T-helper 9 cell (primary cell): ENCODE data around the gene RAC2.

ENCODE experiments used
- DNase-seq: peaks from one replicate; pipeline ENCODE4 v3.0.0-alpha.2; 2020

The RAC2 gene

GRCh38 chr22:37184816-37185541 lies 59.1 kb downstream of the RAC2 start:
- no peak for DNase-seq

GRCh38 chr22:37184380-37184755 lies 59.7 kb downstream of the RAC2 start:
- DNase-seq, result no peak

DNA sequence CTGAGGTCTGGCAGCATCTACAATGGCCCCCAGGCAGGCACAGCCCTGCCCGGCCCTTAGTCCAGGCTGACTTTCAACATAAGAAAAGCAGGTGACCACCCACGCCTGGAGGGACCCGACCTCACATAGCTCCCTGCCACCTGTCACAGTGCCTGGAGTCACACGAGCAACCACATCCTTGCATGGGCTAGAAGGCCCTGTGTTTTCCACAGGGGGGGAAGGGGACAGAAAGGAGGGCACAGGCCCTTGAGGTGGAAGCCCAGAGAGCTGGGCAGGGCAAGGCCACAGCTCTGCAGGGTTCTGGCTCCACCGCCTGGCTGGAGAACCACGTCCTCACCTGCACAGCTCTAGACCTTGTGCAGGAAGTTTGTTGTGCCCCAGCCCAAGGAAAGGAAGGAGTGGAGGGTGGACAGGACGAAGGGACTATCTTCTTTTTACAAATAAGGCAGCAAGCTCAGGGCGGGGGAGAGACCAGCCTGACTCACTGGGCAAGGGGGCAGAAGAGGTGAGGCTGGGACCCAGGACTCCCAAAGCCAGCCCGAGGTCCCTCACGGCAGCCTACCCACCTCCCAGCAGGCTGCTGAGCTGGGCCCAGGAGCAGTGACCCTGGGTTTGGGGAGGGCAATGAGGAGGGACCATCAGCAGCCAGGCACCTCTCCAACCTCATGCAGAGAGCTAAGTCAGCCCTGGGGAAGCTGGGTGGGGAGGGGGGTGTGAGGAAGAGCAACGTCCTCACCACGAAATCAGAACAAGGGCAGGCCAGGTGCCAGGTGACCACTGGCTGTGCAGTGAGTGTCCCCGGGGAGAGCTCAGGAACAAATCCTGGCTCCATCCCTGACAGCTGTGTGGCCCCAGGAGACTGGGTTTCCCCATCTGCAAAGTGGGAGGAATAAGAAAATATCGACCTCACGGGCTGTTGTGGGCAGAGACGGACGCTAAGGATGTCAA lies 60.4 kb downstream of the RAC2 start:
- DNase-seq, result no peak

DNA sequence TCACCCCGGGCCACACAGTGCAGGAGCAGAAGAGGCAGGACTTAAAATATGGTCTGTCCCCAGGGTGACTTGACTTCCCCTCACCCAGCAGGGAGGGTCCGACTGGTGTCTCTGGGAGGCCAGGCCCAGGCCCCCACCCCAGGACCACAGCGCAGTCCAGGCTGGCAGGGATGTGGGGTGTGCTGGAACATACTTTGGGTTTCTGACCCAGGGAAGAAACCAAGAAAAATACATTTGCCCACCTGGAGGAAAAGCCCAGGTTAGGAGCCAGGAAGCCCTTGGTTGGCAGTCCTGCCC lies 61.2 kb downstream of the RAC2 start:
- DNase-seq, result no peak

DNA sequence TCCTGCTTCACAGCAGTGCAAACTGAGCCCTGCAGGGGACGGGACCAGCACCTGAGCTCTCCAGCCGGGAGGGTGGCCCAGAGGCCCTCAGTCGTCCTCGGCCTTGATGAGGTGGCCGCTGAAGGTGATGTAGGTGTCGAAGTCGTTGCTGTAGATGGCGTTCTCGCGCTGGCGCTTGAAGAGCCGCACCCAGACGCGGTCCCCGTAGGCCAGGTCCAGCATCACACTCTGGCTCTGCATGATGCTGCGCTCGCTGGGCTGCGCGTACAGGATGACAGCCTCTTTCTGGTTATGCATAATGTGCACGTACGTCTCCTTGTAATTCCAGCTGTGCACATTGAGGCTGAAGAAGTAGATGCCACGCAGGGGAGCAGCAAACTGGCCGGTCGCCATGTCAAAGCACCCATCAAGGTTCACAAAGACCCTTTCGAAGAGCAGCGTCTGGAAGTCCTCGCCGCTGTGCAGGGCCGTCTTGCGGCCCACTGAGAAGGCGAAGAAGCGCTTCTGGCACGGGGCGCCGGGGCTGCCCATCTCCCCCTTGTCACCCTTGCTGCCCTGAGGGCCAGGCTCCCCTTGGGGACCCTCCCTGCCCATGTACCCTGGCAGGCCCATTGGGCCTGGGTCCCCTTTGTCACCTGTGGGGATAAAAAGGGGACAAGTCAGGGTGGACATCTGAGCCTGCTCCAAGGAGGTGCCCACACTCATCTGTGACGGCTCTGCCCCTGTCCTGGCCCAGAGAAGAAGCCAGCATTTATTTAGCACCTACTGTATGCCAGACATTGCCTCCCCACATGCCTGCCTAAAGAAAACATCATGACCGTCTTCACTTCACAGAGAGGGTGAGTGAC lies 61.7 kb downstream of the RAC2 start:
- no peak for DNase-seq

GRCh38 chr22:37181681-37182080 lies 62.4 kb downstream of the RAC2 start:
- no peak for DNase-seq

- DNase-seq, result no peak
Observed at GRCh38 chr22:37180531-37181231, 63.4 kb downstream of the RAC2 start.

GRCh38 chr22:37179622-37180420 lies 64.2 kb downstream of the RAC2 start:
- no peak for DNase-seq

DNA sequence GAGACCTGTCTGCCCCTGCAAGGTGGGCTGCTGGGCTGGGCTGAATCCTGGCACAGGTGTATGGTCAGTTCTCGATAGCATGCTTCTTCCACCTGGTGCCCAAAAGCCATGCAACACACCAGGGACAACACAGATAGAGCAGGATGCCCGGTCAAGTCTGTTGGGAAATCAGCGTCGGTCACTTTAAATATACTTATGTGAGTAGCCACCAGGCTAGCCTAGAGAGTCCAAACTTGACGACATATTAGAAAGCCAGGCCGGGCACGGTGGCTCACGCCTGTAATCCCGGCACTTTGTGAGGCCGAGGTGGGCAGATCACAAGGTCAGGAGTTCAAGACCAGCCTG lies 65.0 kb downstream of the RAC2 start:
- DNase-seq, result no peak

- DNase-seq, result no peak
Observed at GRCh38 chr22:37178350-37179125, 65.5 kb downstream of the RAC2 start.

DNA sequence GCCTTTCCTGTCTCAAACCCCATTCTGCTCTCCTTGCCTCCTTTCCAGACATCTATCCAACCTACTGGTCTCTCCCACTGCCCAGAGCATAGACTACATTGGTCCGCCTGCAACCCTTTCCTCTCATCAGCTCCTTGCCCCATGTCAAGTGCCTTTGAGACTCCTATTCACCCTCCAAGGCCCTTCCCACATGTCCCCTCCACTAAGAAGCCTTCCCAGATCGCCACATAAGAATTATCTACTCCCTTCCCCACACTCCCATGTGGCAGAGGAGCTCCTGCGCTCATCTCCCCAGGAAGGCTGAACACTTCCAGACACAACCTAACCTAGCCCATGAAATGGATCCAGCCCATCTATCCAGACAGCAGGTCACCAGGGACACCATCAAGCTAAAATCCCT lies 66.3 kb downstream of the RAC2 start:
- DNase-seq, result no peak

DNA sequence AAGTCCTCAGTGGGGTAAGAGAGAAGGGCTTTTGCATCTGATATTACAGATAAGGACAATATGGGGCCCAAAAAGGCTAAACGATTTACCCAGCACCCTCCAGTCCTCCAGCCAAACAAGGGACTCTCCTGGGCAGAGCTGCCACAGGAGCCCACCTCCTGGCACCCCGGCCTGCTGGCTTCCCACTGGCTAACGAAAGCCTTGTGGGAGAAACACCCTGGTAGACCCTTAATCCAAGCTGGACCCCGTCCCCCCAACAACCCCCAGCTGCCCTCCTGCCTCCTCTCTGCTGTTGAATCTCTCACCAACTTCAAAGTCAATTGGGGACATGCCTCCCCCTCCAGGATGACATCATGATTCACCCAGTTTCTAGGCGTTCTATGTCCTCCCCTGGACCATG lies 66.8 kb downstream of the RAC2 start:
- no peak for DNase-seq

- no peak for DNase-seq
Observed at GRCh38 chr22:37176464-37177061, 67.5 kb downstream of the RAC2 start.

DNA sequence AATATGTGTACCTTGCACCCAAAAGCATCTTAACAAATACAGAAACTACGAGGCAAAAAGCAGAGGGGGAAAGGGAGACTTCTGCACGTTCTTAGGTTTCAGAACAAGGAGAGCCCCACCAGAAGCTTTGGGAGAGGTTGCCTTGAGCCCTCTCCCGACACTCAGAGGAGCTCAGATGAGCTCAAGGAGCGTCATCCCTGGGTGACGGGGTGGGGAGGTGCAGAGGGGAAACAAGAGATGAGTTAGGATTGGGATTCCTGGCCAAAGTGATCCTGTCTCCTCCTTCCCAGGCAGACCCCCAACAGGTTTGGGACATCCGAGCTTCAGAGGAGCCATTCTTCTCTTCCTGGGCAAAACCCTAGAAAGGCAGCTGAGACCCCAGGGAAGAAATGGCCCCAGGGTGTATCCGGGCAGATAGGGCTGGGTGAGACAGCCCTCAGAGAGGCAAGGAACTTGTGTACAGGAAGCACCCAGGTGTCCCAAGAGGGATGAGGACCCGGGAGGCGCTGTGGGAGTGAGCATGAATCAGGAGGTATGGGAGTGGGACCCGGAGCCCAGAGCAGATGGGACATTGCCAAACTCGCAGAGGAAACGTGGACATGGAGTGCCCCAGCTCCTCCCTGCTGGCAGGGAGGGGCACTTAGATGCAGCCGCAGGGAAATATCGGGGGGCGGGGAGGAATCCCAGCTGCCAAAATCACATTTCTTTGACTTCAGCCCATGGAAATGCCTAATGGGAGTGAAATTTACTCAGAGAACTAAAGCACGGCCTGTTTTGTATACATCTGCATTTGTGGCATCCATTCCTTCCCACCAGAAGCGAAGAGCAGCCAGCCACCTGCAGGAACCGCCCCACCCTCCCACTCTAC lies 68.4 kb downstream of the RAC2 start:
- no peak for DNase-seq
